Mucosa of descending colon (tissue), 3 donors: ENCODE results near the gene ECE2. TPM values are rescaled to one million over a fixed set of nuclear protein-coding genes. Genes with fewer than 3 reads are reported as not detected.

Experiments
- ATAC-seq: fragments of 200-7000 bp; cut with Tn5 transposase; one replicate; pipeline ENCODE4 v1.9.1; 2020; ENCODE audit warnings: mild to moderate bottlenecking, moderate library complexity
- DNase-seq, 3 donors: peaks; one replicate each; pipeline ENCODE4 v3.0.0-alpha.2; 2020
- H3K36me3 ChIP-seq: fragments of 200-600 bp; one replicate; pipeline ENCODE4 v1.8.0; 2021; ENCODE audit warnings: low read depth, mild to moderate bottlenecking
- H3K4me1 ChIP-seq: fragments of 200-600 bp; one replicate; pipeline ENCODE4 v1.8.0; 2021; ENCODE audit warnings: low read depth, mild to moderate bottlenecking
- H3K4me3 ChIP-seq: fragments of 200-600 bp; one replicate; pipeline ENCODE4 v1.8.0; 2021; ENCODE audit warnings: mild to moderate bottlenecking
- H3K9me3 ChIP-seq: fragments of 200-600 bp; one replicate; pipeline ENCODE4 v1.8.0; 2021; ENCODE audit warnings: mild to moderate bottlenecking
- CTCF ChIP-seq: fragments of 200-600 bp; IDR thresholded peaks from one replicate; pipeline ENCODE4 v1.8.0; 2022; ENCODE audit warnings: antibody characterized with exemption, mild to moderate bottlenecking
- intact Hi-C, 2 donors: fragments of 100-400 bp; cut with DNase I in 1 of 2; cut with micrococcal nuclease in 1 of 2; formaldehyde crosslinking; loops; one replicate each; pipeline versions ENCODE4 v1.11.0 to v1.11.1; 2022; cut with DNase I, micrococcal nuclease
- total RNA-seq, 3 donors: library from RNA; stranded (reverse); fragmentation: NEBNext Ultra II Directional in 2 of 3; extraction: Animal tissue kit (Norgen Biotek cat#: 25700) in 2 of 3; gene quantifications; one replicate each; pipeline versions ENCODE4 v1.2.1 to v1.2.4, GENCODE V29; 2021 to 2023
- donor health status: DM: no; HTN: no; CAD: no; lungs with moderate emphysema.
- donor health status: DM: no; HTN: no; CAD: no.
- donor health status: DM: no; HTN: yes; CAD: no.

ECE2 gene
- total RNA-seq, 3 donors from 2014 or later = 0.19 to 2.2 TPM; not detected in 1

DNA sequence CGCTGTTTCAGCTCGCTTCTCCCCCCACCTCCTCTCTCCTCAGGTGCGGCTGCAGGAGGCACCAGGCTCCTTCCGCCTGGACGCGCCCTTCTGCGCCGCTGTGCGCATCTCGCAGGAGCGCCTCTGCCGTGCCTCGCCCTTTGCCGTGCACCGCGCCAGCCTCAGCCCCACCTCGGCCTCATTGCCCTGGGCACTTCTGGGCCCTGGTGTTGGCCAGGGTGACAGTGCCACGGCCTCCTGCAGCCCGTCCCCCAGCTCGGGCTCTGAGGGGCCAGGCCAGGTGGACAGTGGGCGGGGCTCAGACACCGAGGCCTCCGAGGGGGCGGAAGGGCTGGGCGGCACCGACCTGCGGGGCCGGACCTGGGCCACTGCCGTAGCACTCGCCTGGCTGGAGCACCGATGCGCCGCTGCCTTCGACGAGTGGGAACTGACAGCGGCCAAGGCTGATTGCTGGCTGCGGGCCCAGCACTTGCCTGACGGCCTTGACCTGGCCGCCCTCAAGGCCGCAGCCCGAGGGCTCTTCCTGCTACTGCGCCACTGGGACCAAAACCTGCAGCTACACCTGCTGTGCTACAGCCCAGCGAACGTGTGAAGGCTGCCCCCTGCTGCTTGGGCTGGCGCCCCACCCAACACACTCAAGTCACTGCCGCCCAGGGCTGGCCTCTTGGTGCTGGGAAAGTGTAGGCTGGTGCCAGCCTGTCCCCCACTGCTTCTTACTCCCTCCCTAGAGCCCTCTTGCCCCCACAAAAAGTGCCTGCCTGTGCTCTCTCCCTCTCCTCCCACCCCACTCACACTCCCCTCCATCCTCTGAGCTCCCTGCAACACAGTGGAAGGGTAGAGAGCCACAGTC, 34.1 kb upstream of the ECE2 start:
- no peaks in the 10 kb centered on the region for H3K4me1 ChIP-seq
- peak; percentile 43 for TF ChIP-seq CTCF
- intact Hi-C loops = no loop called here
- ATAC-seq = peak; percentile 93
- peak; percentile 80 to 84 (median 83) for DNase-seq
- no peak overlapping the region for H3K4me3 ChIP-seq
- H3K9me3 ChIP-seq = no peaks in the 10 kb centered on the region
- no peaks in the 10 kb centered on the region for H3K36me3 ChIP-seq

DNA sequence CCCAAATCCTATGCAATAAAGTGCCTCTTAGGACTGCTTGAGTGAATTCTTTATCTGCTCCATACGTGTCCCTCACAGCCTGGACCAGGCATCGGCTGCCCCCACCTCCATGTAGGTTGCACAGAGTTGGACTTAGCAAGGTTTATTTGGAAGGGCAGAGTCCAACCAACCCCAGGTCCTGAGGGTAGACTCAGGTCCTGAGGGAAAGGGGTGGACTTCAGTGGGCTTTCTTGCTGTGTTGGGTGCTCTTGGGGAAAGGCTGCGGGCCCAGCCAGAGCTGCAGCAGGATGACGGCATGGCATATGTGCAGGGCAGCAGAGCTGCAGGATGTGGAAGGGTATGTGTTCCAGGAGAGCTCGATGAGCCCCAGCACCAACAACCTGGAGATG, 33.5 kb upstream of the ECE2 start:
- ATAC-seq (no peak), DNase-seq (no peak)
- Histone ChIP-seq H3K36me3 (no peaks in the 10 kb centered on the region), H3K4me3 (no peak overlapping the region), H3K9me3 (no peaks in the 10 kb centered on the region), H3K4me1 (no peaks in the 10 kb centered on the region)
- no peak for TF ChIP-seq CTCF
- intact Hi-C loops = no loop called here

DNA sequence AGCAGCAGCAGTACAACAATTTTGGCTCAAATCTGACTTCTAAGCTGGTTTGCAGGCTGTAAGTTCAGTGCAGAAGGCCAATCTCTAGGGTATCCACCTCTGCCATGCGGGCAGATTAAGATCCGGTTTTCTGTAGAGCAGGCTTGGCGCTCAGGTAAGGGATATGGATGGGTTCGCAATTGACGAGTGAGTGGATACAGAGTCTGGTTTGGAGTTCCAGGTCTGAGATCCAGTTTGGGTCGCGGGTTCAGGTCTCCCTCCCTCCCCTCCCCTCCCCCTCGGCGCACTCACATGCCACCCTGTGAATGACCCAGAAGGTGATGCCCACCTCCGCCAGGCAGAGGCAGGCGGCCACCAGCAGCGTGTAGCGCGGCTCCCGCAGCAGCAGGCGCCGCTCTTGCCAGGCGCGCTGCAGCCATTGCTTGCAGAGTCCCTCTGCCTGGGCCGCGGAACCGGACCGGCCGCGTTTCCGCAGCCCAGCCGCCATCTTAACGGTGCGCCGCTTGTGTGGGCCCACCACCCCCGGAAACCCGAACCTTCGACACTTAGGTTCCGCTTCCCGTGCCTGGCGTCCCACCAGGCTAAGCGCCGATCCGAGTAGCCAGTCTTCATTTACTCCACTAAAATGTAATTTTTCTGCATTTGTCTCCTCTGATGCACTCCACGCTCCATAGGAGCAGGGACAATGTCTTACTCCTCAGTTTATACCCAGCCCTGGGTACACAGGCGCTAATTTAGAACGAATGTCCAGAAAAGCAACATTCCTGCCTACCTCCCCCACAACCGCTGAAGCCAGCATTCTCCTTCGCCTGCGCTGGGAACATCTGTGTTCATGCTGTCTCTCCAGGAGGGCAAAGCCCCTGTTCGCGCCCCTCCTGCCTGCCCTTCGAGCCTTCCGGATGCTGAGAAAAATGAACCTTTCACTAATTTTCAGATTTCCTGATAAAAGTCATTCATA, 27.1 kb upstream of the ECE2 start, which contains the start of gene ALG3:
Gene ALG3 (minus strand): TSS at position 509 of the 958 bp plus-strand sequence. CDS start 22 bp downstream, at position 487.
- H3K9me3 ChIP-seq = no peaks in the 10 kb centered on the region
- peak; percentile 88 to 91 (median 89) for DNase-seq
- H3K4me1 ChIP-seq = peaks cover 8% of the 10 kb centered on the region
- no peak for TF ChIP-seq CTCF
- intact Hi-C loops = no loop called here
- H3K4me3 ChIP-seq = peak within 1 kb of the TSS; percentile 87
- ATAC-seq = peak; percentile 83
- no peaks in the 10 kb centered on the region for H3K36me3 ChIP-seq

DNA sequence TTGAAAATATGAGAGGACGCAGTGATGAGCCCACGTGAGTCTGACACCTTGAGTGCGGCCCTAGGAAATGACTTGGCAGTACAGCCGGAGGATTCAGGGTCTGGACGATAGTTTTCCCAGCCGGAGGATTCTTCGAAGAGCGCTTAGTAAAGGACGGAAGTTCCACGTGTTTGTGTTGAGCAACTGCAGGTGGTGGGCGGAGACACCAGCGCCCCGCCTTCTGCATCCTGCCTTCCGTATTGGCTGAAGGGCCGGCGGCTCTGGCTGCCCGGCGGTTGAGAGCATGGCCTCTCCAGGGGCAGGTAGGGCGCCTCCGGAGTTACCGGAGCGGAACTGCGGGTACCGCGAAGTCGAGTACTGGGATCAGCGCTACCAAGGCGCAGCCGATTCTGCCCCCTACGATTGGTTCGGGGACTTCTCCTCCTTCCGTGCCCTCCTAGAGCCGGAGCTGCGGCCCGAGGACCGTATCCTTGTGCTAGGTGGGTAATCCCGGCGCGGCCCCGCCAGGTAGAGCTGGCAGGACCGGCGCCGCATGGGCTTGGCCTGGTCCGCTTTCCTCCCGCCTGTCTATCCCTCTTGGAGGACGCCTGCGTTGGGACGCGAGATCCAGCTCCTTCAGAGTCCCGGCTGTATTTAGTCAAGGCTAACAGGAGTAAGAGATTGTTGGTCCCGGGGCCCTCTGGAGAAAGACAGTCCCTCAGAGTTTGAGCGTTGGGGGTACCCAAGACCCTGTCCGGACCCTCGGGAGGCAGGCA, 26.2 kb upstream of the ECE2 start, which contains the start of gene EEF1AKMT4:
Gene EEF1AKMT4 (plus strand): TSS at position 261 of the 755 bp plus-strand sequence. CDS start 23 bp downstream, at position 284.
- intact Hi-C loops = loop anchor here in 1 of 2 donors (10.0 kb wide), 1 partner anchor 355 kb away; no protein-coding TSS in a partner anchor
- peak; percentile 96 for ATAC-seq
- peak within 1 kb of the TSS; percentile 87 for H3K4me3 ChIP-seq

More for the DNA sequence above, 26.2 kb upstream of the ECE2 start, which contains the start of gene EEF1AKMT4:
- peak; percentile 97 to 98 (median 97) for DNase-seq
- Histone ChIP-seq H3K4me1 (peaks cover 8% of the 10 kb centered on the region), H3K36me3 (no peaks in the 10 kb centered on the region), H3K9me3 (no peaks in the 10 kb centered on the region)
- peak; percentile 66 for TF ChIP-seq CTCF
